ENCODE data around the gene TANGO6.

GRCh38 chr16:69111876-69112230, 268.5 kb downstream of the TANGO6 start:
- TF ChIP-seq YY1 (IDR thresholded peaks at IDR 0.05; ENCODE audit: insufficient read depth, insufficient read length), result no peak
- no peak for TF ChIP-seq ZNF274 (IDR thresholded peaks at IDR 0.05; ENCODE audit: low read depth, low read length)

Measured in NT2/D1 (cell line).